AG10803 (cell line): ENCODE measurements around the gene LYPD1.

Source experiments
- DNase-seq: peaks from one replicate; pipeline ENCODE4 v3.0.0; 2010; ENCODE audit warnings: low read depth
- H3K4me3 ChIP-seq: 2 replicates; pipeline ENCODE4 v1.5.1; 2011; ENCODE audit warnings: mild to moderate bottlenecking, low read length, control low read depth
- TF ChIP-seq, protein P1 (sequence below): conservative IDR thresholded peaks from 2 replicates; pipeline ENCODE4 v1.5.1; 2011; ENCODE audit warnings: mild to moderate bottlenecking, low read length, control low read depth, inconsistent platforms

The LYPD1 gene

DNA sequence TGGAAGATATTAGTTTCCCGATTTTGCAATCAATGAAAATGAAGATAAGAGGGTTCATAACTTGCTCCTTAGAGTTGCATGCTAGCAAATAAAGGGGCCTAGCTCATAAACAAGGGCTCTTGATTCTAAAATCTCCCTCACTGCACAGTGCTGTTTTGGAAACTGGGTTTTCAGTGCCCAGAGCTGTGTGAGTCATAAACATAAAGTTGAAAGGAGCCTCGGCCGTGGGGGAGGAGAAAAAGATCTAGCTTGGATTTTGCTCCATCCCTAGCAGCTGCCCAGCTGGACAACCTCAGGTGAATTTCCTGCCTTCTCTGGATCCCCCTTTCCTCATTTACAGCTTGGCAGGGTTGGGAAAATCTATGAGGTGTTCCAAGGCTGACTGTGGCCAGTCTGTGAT, 42.5 kb downstream of the LYPD1 start:
- no peak for DNase-seq
- no peak overlapping the region for H3K4me3 ChIP-seq
- TF ChIP-seq, protein P1, sequence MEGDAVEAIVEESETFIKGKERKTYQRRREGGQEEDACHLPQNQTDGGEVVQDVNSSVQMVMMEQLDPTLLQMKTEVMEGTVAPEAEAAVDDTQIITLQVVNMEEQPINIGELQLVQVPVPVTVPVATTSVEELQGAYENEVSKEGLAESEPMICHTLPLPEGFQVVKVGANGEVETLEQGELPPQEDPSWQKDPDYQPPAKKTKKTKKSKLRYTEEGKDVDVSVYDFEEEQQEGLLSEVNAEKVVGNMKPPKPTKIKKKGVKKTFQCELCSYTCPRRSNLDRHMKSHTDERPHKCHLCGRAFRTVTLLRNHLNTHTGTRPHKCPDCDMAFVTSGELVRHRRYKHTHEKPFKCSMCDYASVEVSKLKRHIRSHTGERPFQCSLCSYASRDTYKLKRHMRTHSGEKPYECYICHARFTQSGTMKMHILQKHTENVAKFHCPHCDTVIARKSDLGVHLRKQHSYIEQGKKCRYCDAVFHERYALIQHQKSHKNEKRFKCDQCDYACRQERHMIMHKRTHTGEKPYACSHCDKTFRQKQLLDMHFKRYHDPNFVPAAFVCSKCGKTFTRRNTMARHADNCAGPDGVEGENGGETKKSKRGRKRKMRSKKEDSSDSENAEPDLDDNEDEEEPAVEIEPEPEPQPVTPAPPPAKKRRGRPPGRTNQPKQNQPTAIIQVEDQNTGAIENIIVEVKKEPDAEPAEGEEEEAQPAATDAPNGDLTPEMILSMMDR: no peak

DNA sequence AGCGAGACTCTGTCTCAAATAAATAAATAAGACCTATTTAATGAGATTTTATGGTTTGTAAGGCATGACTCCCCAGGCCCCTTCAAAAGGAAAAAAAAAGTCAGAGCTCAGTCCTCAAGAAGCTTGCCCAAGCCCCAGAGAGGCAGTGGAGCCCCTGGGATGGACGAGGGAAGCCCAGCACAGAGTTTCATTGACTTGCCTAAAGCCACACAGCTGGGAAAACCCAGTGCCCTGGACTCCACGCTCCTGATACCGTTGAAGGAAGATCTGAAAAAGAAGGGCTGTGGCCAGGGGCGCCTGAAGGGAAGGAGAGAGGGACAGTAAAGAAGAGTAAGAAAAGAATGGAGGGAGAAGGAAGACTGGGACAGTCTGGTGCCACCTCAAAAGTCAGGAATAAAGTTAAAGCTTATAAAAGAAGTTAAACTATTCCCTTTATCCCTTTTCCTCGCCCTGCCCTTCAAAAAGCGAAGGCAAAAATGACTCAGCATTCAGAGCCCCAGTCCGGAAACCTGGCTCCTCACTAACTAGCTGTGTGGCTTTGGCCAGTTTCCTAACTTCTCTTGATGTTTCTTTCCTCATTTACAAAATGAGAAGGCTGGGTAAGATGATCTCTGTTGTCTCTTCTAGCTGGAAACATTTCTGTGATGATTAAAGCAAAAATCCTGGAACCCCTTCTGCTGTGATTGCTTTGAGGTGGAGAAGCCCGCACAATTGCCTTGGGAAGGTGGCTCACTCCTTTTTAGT, 46.7 kb downstream of the LYPD1 start:
- peak; percentile 85 for DNase-seq
- no peak overlapping the region for H3K4me3 ChIP-seq
- TF ChIP-seq, protein P1: no peak

DNA sequence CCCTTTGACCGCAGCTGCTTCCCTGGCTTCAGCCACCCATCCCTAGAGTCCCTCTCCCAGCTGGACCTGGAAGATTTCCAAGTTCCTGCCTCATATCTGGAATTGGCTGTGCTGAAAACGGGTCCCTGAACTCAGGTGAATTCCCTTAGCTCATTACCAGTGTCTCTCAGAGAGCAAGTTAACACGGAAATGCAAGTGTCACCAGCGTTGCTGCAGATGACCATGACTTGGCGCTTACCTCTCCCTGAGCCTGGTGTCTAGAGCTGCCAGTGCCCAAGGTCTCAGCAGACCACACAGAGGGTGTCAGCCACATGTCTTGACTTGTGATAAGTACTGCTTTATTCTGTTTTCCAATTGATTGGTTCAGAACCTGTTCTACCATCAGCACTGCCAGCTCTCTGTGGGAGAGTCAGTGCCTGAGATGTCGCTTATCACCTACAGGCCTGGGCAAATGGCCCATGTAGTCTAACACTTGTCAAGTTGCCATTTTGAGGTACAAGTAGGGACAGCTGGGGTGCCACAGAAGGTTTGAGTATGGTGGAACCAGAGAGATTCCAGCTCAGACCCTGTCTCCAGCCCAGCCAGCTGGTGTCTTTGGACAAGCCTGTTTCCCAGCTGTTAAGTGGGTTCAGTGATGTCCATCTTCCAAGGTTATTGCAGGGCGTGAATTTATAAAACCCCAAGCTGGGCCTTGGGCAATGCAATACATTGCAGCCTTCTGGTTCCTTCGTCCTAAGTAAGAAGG, 48.7 kb downstream of the LYPD1 start:
- no peak for DNase-seq
- TF ChIP-seq, protein P1: no peak
- no peak overlapping the region for H3K4me3 ChIP-seq

DNA sequence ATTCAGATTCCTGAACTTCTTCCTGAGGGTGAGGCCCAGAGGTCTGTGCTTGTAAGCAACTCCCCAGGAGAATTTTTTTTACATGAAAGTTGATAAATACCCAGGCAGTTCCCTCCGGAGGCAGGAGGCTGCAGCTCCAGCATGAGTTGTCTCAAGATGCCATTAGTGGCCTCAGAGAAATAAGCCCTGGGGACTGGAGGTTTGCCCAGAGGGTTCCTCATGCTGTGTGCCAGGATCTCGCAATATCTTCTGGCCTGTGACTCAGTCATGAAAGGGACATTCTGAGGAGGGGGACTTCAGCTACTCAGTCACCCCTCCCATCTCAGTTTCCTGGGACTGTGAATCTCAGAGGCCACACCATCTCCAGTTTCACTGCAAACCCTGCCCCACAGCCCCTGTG, 49.9 kb downstream of the LYPD1 start:
- peak; percentile 57 for DNase-seq
- TF ChIP-seq, protein P1: no peak
- no peak overlapping the region for H3K4me3 ChIP-seq

DNA sequence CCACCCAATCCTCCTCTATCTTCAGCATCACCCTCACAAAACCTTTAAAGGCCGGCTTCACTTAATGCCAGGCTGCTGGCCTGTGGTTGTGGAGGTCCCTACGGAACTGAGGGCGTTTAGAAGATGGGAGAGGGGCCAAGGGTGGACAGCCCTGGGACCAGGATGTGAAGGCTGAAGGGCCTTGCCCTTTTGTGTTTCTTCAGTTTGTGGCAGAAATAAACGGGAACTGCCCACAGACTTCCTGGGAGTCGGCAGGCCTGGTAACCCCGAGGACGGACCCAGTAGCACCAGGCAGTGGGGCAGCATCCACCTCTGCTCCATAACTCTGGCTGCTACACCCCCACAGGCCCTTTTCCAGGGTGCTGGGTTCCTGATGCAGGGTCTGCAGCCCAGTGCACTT, 51.3 kb downstream of the LYPD1 start:
- TF ChIP-seq, protein P1: no peak
- H3K4me3 ChIP-seq: no peak overlapping the region
- no peak for DNase-seq

DNA sequence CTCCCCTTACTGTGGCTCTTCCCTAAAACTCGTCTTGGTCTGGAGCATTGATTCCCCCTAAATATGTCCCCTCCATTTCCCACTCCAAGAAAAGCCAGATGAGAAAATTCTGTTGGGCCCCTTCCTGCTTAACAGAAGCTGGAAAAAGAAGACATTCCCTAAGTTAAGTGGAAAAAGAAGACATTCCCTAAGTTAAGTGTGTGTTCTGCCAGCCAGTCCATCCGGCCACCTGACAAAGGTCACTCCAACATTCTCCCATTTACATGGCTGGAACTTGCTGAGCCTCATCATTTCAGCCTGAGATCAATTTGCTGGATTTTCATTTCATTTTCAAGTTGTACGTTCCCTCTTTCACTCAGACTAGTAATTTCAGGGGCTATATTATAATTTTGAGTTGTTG, 52.0 kb downstream of the LYPD1 start:
- no peak overlapping the region for H3K4me3 ChIP-seq
- no peak for DNase-seq
- TF ChIP-seq, protein P1: no peak
